GM12891 (cell line): ENCODE data around the gene TMEM240.

Experiments used
- DNase-seq: peaks from one replicate; pipeline ENCODE4 v3.0.0; 2011; ENCODE audit warnings: low spot score; ENCODE audit not compliant: insufficient read length
- FAIRE-seq: peaks from 2 replicates; lab custom pipeline; 2011; peaks lifted over from hg19 to GRCh38; lab: Jason Lieb, UNC
- PAX5 ChIP-seq: IDR thresholded peaks from 2 replicates; pipeline ENCODE4 v1.6.1; 2011; ENCODE audit warnings: low read length, moderate library complexity, mild to moderate bottlenecking; ENCODE audit not compliant: insufficient read depth, severe bottlenecking
- POLR2A ChIP-seq: IDR thresholded peaks from 2 replicates; pipeline ENCODE4 v1.6.1; 2011; ENCODE audit warnings: low read depth, low read length, control low read depth
- POLR2AphosphoS5 ChIP-seq: IDR thresholded peaks from 2 replicates; pipeline ENCODE4 v1.6.1; 2011; ENCODE audit warnings: low read depth, low read length, control low read depth
- POU2F2 ChIP-seq: IDR thresholded peaks from 2 replicates; pipeline ENCODE4 v1.6.1; 2011; ENCODE audit warnings: low read depth, mild to moderate bottlenecking, control low read depth, low read length, moderate library complexity
- SPI1 ChIP-seq: IDR thresholded peaks from 2 replicates; pipeline ENCODE4 v1.6.1; 2011; ENCODE audit warnings: low read depth, low read length, control low read depth
- TAF1 ChIP-seq: IDR thresholded peaks from 2 replicates; pipeline ENCODE4 v1.6.1; 2011; ENCODE audit warnings: low read depth, low read length, control low read depth

Gene TMEM240

GRCh38 chr1:1550591-1551432 lies 10.4 kb upstream of the TMEM240 start:
- DNase-seq (no peak), FAIRE-seq (no peak)
- TF ChIP-seq TAF1 (no peak), PAX5 (no peak), SPI1 (no peak), POLR2A (no peak), POLR2AphosphoS5 (no peak), POU2F2 (no peak)

GRCh38 chr1:1550087-1550486 lies 9.7 kb upstream of the TMEM240 start:
- FAIRE-seq (no peak), DNase-seq (no peak)
- no peak for TF ChIP-seq TAF1
- TF ChIP-seq POLR2A, result no peak
- no peak for TF ChIP-seq POLR2AphosphoS5
- TF ChIP-seq PAX5, result no peak
- TF ChIP-seq POU2F2, result no peak
- no peak for TF ChIP-seq SPI1

GRCh38 chr1:1548591-1548990 lies 8.2 kb upstream of the TMEM240 start:
- DNase-seq, result no peak
- no peak for TF ChIP-seq PAX5
- no peak for TF ChIP-seq SPI1
- no peak for TF ChIP-seq POLR2A
- no peak for TF ChIP-seq POU2F2
- TF ChIP-seq TAF1, result no peak
- TF ChIP-seq POLR2AphosphoS5, result no peak
- no peak for FAIRE-seq

- FAIRE-seq, result no peak
- no peak for DNase-seq
- TF ChIP-seq POLR2AphosphoS5, result no peak
- TF ChIP-seq TAF1, result no peak
- no peak for TF ChIP-seq POLR2A
Observed at GRCh38 chr1:1547476-1547875, 7.1 kb upstream of the TMEM240 start.

- FAIRE-seq, result no peak
- no peak for DNase-seq
- no peak for TF ChIP-seq PAX5
- TF ChIP-seq SPI1, result no peak
- no peak for TF ChIP-seq POU2F2
- no peak for TF ChIP-seq TAF1
- no peak for TF ChIP-seq POLR2AphosphoS5
- TF ChIP-seq POLR2A, result no peak
Observed at GRCh38 chr1:1547011-1547410, 6.6 kb upstream of the TMEM240 start.

- no peak for DNase-seq
- TF ChIP-seq PAX5 (no peak), POLR2AphosphoS5 (no peak), POLR2A (no peak), TAF1 (no peak), SPI1 (no peak), POU2F2 (no peak)
- no peak for FAIRE-seq
Observed at GRCh38 chr1:1545946-1546737, 5.7 kb upstream of the TMEM240 start.

- DNase-seq, result no peak
- FAIRE-seq, result no peak
- TF ChIP-seq TAF1, result no peak
- TF ChIP-seq POU2F2, result no peak
- no peak for TF ChIP-seq POLR2A
- TF ChIP-seq POLR2AphosphoS5, result no peak
- no peak for TF ChIP-seq PAX5
- TF ChIP-seq SPI1, result no peak
Observed at GRCh38 chr1:1544544-1544943, 4.1 kb upstream of the TMEM240 start.

- no peak for TF ChIP-seq POLR2A
- no peak for TF ChIP-seq TAF1
- TF ChIP-seq POU2F2, result no peak
- TF ChIP-seq POLR2AphosphoS5, result no peak
- TF ChIP-seq SPI1, result no peak
- TF ChIP-seq PAX5, result no peak
- FAIRE-seq (no peak), DNase-seq (no peak)
Observed at GRCh38 chr1:1543706-1544099, 3.3 kb upstream of the TMEM240 start.
